ENCODE results near the gene SHFL. TPM values are rescaled to one million over a fixed set of nuclear protein-coding genes. Genes with fewer than 3 reads are reported as not detected.

The SHFL gene
- total RNA-seq, 1 experiment from 2014 or later = 21.1 TPM

GRCh38 chr19:10092648-10093294 lies 6.7 kb downstream of the SHFL start:
- H3K79me2 ChIP-seq (ENCODE audit: insufficient read depth, low read length) = no peaks in the 10 kb centered on the region
- no peak overlapping the region for H2AFZ ChIP-seq (ENCODE audit: low read length)
- H3K9me3 Mint-ChIP-seq = peaks cover 0 to 3% of the 10 kb centered on the region in 2 experiments; a peak in 1 of 5 replicates
- no peak overlapping the region for H3K4me3 Mint-ChIP-seq
- no peak overlapping the region for H3K4ac ChIP-seq (ENCODE audit: low read depth, low read length)
- no peak overlapping the region for H3K18ac ChIP-seq (ENCODE audit: insufficient read length, low read depth, low read length)
- H3K9ac ChIP-seq (ENCODE audit: extremely low read depth, insufficient read length, low read length) = no peak overlapping the region
- H3K27ac Mint-ChIP-seq = no peak overlapping the region
- no peak overlapping the region for H2AK5ac ChIP-seq (ENCODE audit: insufficient read length, low read length)
- no peak for TF ChIP-seq CTCF (conservative IDR thresholded peaks at IDR 0.05)
- peaks cover 3% of the 10 kb centered on the region for H3K27me3 ChIP-seq (ENCODE audit: insufficient read depth, low read length)
- H4K91ac ChIP-seq (ENCODE audit: insufficient read length, low read depth, low read length) = no peak overlapping the region
- no peak overlapping the region for H3K14ac ChIP-seq (ENCODE audit: insufficient read depth, low read length)
- peaks cover 38% of the 10 kb centered on the region for H3K27me3 Mint-ChIP-seq (ENCODE audit: low read depth)
- H3K9me3 ChIP-seq (ENCODE audit: control insufficient read depth, low read depth, low read length) = no peaks in the 10 kb centered on the region
- WGBS (ENCODE audit: extremely low coverage, insufficient read length, low lambda C conversion rate) = no CpG with 5 or more reads among the region's 9 CpGs
- DNase-seq = no peak
- H2BK120ac ChIP-seq (ENCODE audit: low read depth, low read length, poor library complexity, severe bottlenecking) = no peak overlapping the region
- no peak overlapping the region for H2BK15ac ChIP-seq (ENCODE audit: low read depth, low read length)
- no peaks in the 10 kb centered on the region for H4K20me1 ChIP-seq (ENCODE audit: control insufficient read depth, insufficient read depth, insufficient read length)
- H4K8ac ChIP-seq (replicated peaks; ENCODE audit: insufficient read length, low read depth, low read length) = no peak overlapping the region
- peaks cover 3% of the 10 kb centered on the region for H3K23me2 ChIP-seq (ENCODE audit: insufficient read length, low read depth, low read length, poor library complexity, severe bottlenecking)
- no peak overlapping the region for H3T11ph ChIP-seq (ENCODE audit: low read length)
- no peaks in the 10 kb centered on the region for H3K79me1 ChIP-seq (ENCODE audit: insufficient read depth, low read depth, low read length, poor library complexity, severe bottlenecking)
- H4K5ac ChIP-seq (ENCODE audit: insufficient read length, low read depth, low read length) = no peak overlapping the region
- H3K36me3 Mint-ChIP-seq (ENCODE audit: insufficient read depth in 1 of 3, low read depth in 3 of 3) = peaks cover 4 to 21% (median 11%) of the 10 kb centered on the region in 3 experiments
- no peak overlapping the region for H2BK20ac ChIP-seq (ENCODE audit: low read depth, low read length, poor library complexity, severe bottlenecking)
- H3K4me1 Mint-ChIP-seq = no peaks in the 10 kb centered on the region
- H3K23ac ChIP-seq (ENCODE audit: insufficient read length, low read depth, low read length) = no peak overlapping the region
- no peak overlapping the region for H3K56ac ChIP-seq (ENCODE audit: insufficient read length, low read depth, low read length)
- no peak overlapping the region for H3K27ac ChIP-seq (ENCODE audit: insufficient read length, low read depth, low read length)
- H3K4me2 ChIP-seq (ENCODE audit: insufficient read depth, insufficient read length, low read length) = no peak overlapping the region
- H2BK5ac ChIP-seq (ENCODE audit: insufficient read length, low read length) = no peak overlapping the region
- H2BK12ac ChIP-seq (ENCODE audit: insufficient read length, low read depth, low read length) = no peak overlapping the region
- no peaks in the 10 kb centered on the region for H3K4me1 ChIP-seq (ENCODE audit: insufficient read depth, low read length)

Measured in H9 (cell line).